CD4-positive, alpha-beta T cell treated with Interleukin-17A for 4 hours (primary cell): ENCODE data around the gene CDH22.

Source experiments
- DNase-seq: peaks from one replicate; pipeline ENCODE4 v3.0.0-alpha.2; 2020; ENCODE audit warnings: mixed read lengths

Gene CDH22

DNA sequence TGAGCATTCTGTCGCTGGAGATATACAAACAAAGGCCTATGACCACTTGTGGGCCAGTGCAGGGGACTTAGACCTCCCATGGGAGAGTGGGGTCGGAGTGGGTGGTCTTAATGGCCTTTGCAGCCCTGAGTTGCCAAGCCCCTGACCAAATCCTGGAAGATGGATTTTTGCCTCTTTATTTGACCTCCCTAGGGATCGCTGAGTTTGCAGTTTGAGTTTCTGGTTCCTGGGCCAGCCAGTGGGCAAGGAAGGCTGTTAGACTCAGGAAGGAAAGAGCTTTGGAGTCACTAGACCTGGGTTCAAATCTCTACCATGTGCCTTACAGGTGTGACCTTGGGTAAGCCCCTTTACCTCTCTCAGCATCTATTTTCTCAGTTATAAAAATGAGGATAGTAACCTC, 96.0 kb downstream of the CDH22 start:
- DNase-seq = no peak

- DNase-seq = no peak
Measured at GRCh38 chr20:46211331-46211722, 97.0 kb downstream of the CDH22 start.

DNA sequence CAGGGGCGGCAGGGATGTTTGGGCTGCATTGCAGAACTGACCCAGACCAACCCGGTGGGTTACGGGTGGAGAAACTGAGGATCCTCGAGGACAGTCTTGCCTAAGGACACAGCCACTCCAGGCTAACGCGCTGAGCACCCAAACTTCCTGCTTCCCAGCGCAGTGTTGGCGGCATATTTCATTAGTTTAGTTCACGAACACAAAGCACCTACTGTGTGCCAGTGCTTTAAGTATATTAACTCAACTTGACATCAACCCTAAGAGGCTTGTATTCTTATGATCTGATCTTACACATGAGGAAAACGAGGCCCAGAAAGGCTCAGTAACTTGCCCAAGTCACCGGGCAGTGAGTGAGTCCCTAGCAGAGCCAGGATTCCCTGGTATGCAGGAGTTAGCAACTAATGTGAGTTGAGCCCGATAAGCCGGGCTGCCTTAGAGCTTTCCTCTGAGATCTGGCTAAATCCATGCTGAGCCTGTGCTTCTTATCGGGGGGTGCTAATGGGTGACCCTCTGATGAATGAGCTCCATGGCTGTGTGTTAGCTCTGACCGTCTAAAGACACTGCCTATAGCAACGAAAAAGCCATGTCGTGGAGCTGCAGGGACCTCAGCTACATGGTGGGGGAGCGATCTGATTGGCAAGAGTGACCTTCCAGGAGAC, 97.5 kb downstream of the CDH22 start:
- DNase-seq = no peak

GRCh38 chr20:46209930-46210671, 98.2 kb downstream of the CDH22 start:
- DNase-seq = no peak

GRCh38 chr20:46207793-46208192, 100.5 kb downstream of the CDH22 start:
- no peak for DNase-seq

DNA sequence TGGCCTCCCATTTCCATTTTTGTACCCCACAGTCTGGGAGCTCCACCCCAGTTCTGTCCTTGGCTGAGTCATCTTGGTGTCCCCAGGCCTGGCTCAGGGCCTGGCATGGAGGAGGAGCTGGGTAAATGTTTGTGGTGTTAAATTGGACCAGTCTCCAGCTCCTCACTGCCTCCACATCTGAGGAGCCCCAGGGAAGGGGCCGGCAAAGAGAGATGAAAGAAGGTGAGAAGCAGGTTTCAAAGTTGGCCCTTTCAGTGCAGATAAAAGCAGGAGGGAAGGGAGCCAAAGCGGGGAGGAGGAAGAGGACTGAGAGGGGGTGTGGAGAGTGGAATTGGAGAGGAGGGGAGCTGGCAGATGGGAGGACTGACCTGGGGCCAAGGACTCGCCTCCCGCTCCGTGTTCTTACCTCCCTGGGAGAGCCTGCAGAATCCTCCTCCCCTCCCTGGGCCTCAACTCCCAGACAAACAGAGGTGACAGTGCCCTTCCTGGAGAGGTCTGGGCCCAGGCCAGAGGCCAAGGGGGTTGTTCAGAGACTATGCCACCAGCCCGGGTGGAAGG, 101.2 kb downstream of the CDH22 start:
- no peak for DNase-seq

GRCh38 chr20:46206025-46206424, 102.3 kb downstream of the CDH22 start:
- no peak for DNase-seq

DNA sequence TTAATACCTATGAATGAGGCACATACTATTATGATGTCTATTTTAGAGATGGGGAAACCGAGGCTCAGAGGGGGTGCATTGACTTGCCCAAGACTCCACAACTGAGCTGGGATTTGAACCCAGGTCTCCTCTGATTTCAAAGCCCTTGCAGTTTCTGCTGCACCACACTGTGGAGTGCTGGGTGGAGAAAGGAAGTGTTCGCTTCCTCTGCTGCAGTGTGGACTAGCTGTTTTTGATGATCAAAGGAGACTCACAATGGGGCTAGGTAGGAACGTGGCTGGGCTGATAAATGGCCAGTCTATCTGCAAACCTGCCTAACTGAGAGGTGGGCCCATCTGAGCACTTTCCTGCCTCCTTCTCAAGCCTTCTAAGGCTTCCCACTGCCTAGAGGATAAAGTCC, 102.9 kb downstream of the CDH22 start:
- peak; percentile 9 for DNase-seq

- DNase-seq = peak; percentile 14
Measured at GRCh38 chr20:46204594-46205186, 103.6 kb downstream of the CDH22 start.

- no peak for DNase-seq
Measured at GRCh38 chr20:46203510-46203837, 104.8 kb downstream of the CDH22 start.

- DNase-seq = no peak
Measured at GRCh38 chr20:46202766-46203509, 105.4 kb downstream of the CDH22 start.

- DNase-seq = no peak
Measured at GRCh38 chr20:46200582-46201570, 107.4 kb downstream of the CDH22 start.

GRCh38 chr20:46199198-46199597, 109.1 kb downstream of the CDH22 start:
- DNase-seq = peak; percentile 21

GRCh38 chr20:46196990-46197389, 111.3 kb downstream of the CDH22 start:
- no peak for DNase-seq

- no peak for DNase-seq
Measured at GRCh38 chr20:46195264-46196036, 112.8 kb downstream of the CDH22 start.

GRCh38 chr20:46194409-46194808, 113.9 kb downstream of the CDH22 start:
- DNase-seq = no peak

DNA sequence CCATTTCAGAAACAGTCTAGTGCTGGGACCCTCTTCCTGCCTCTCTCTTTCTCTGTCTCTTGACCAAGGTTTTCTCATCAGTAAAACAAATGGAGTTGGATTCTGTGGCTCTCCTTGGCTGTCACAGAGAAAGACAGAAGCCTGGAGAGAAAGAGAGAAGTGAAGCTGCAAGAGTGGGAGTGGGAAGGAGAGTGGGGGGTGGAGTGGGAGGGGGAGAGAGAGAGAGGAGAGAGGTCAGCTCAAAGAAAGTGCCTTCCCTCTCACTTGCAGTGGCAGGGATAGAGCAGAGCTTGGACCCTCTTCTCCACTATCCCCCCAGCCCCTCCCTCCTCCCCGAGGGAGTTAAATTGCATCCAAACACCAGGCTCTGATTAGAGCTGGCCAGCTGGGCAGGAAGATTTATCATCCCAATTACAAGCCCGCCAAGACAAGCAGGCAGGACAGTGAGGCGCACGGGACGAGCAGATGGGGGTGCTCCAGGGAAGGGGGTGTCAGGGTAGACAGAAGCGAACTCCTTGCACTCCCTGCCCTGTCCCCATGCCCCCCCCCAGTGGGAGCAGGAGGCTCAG, 115.8 kb downstream of the CDH22 start:
- DNase-seq = no peak

GRCh38 chr20:46191611-46192010, 116.7 kb downstream of the CDH22 start:
- DNase-seq = no peak

GRCh38 chr20:46191168-46191540, 117.1 kb downstream of the CDH22 start:
- DNase-seq = no peak

DNA sequence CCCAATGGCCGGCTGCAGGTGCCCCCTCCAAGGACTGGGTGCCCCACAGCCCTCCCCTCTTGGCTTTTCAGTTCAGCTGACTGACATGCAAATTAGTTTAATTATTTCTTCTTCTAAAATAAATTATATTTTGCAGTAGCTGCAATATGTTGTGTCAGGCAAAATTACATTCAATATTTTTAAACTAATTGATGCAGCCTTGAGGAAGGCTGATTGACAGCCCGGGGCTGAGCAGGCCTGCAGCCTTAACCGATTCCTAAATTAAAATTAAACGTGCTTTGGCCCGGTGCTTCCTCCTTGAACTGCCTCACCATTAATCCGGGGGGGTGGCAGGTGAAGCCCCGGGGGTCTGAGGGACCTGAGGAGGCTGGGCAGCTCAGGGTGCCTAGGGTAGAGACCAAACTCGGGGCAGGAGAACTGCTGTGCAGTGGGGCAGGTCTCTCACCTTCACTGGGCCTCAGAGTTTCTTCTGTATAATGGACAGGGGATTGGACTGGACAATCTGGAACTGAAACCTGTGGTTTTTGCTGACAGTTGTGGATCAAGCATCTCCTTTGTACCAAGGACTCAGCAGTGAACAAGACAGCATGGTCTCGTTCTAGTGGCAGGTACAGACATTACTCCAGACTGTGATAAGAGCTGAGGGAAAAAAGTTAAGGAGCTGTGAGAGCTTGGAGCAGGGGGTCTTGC, 117.7 kb downstream of the CDH22 start:
- DNase-seq = no peak
